GM12878 (cell line): ENCODE measurements around the gene MED13L. TPM values are rescaled to one million over a fixed set of nuclear protein-coding genes. Genes with fewer than 3 reads are reported as not detected.

Experiments used
- ATAC-seq: fragments of 200-7000 bp; cut with Tn5 transposase; 3 replicates; pipeline ENCODE4 v1.9.1; 2020; ENCODE audit warnings: mild to moderate bottlenecking, moderate library complexity
- BruUV-seq: library from RNA; stranded (reverse); fragments of 400-500 nt; replicated peaks from 2 replicates; lab custom pipeline; 2021; lab: Mats Ljungman, UMichigan
- CTCF ChIA-PET: fragments of 300-600 bp; sonication (Branson Sonifier 250); formaldehyde crosslinking; extraction: SDS; loops from one replicate; lab custom pipeline; 2021; ENCODE audit warnings: inconsistent platforms; lab: Yijun Ruan, JAX
- POLR2A ChIA-PET: fragments of 350-600 bp; formaldehyde crosslinking; extraction: SDS; loops from one replicate; lab custom pipeline; 2021; ENCODE audit warnings: inconsistent platforms; lab: Charles Lee
- RAD21 ChIA-PET: fragments of 300-600 bp; sonication (Branson Sonifier 250); formaldehyde crosslinking; loops from one replicate; lab custom pipeline; 2023; ENCODE audit warnings: antibody characterized with exemption; ENCODE audit not compliant: unreplicated experiment; lab: Charles Lee
- SMC1A ChIA-PET: fragments of 300-600 bp; sonication (Branson Sonifier 250); formaldehyde crosslinking; loops from one replicate; lab custom pipeline; 2023; ENCODE audit not compliant: unreplicated experiment, uncharacterized antibody; lab: Charles Lee
- DNase-seq: peaks from one replicate; pipeline ENCODE4 v3.0.0-alpha.2; 2011; ENCODE audit warnings: low read depth, low spot score
- FAIRE-seq: peaks from 3 replicates; lab custom pipeline; 2011; peaks lifted over from hg19 to GRCh38; lab: Jason Lieb, UNC
- H2AFZ ChIP-seq: 2 replicates; pipeline ENCODE4 v1.6.0; 2011; ENCODE audit warnings: low read depth, low read length, control low read depth; ENCODE audit not compliant: control insufficient read depth
- H3K27ac ChIP-seq: 2 replicates; pipeline ENCODE4 v1.5.1; 2011; ENCODE audit warnings: control low read depth; ENCODE audit not compliant: control insufficient read depth, insufficient read depth
- H3K27me3 ChIP-seq, 2 experiments: replicated peaks in 1 of 2; 2 replicates each; pipeline versions ENCODE4 v1.6.0 to v1.6.1; 2011; ENCODE audit warnings: low read length in 1 of 2; ENCODE audit not compliant: control insufficient read depth in 2 of 2, insufficient read depth in 2 of 2
- H3K36me3 ChIP-seq, 2 experiments: 2 replicates each; pipeline ENCODE4 v1.5.1; 2011; ENCODE audit warnings: low read length in 1 of 2; ENCODE audit not compliant: control insufficient read depth in 2 of 2, insufficient read depth in 2 of 2
- H3K4me1 ChIP-seq: 2 replicates; pipeline ENCODE4 v1.6.1; 2011; ENCODE audit warnings: mild to moderate bottlenecking, low read length, moderate library complexity, mixed read lengths; ENCODE audit not compliant: control insufficient read depth, insufficient read depth
- H3K4me2 ChIP-seq: 2 replicates; pipeline ENCODE4 v1.6.0; 2011; ENCODE audit warnings: control low read depth; ENCODE audit not compliant: control insufficient read depth, insufficient read depth
- H3K4me3 ChIP-seq: fragments of 200-600 bp; sonication (generic); 2 replicates; pipeline ENCODE4 v1.5.1; 2016
- H3K79me2 ChIP-seq: 2 replicates; pipeline ENCODE4 v1.6.0; 2011; ENCODE audit warnings: low read length; ENCODE audit not compliant: control insufficient read depth, insufficient read depth
- H3K9ac ChIP-seq: 2 replicates; pipeline ENCODE4 v1.8.0; 2011; ENCODE audit warnings: low read length, control low read depth, mixed read lengths; ENCODE audit not compliant: control insufficient read depth, insufficient read depth
- H3K9me3 ChIP-seq: replicated peaks from 3 replicates; pipeline ENCODE4 v1.5.1; 2011; ENCODE audit warnings: mild to moderate bottlenecking, low read length; ENCODE audit not compliant: control insufficient read depth, insufficient read depth
- H4K20me1 ChIP-seq: 2 replicates; pipeline ENCODE4 v1.6.0; 2011; ENCODE audit not compliant: control insufficient read depth, insufficient read depth
- CBX3 ChIP-seq: fragments of 200-600 bp; sonication (generic); IDR thresholded peaks from 2 replicates; pipeline ENCODE4 v1.6.1; 2016; ENCODE audit warnings: low read depth, borderline replicate concordance
- EZH2 ChIP-seq: IDR thresholded peaks from 2 replicates; pipeline ENCODE4 v1.6.1; 2012; ENCODE audit warnings: low read depth, mild to moderate bottlenecking, control low read depth, inconsistent platforms, low read length, borderline replicate concordance; ENCODE audit not compliant: control insufficient read depth
- IKZF2 ChIP-seq, 2 experiments: fragments of 450-650 bp; IDR thresholded peaks; 2 replicates each; pipeline ENCODE4 v1.6.1; 2017; ENCODE audit warnings: mild to moderate bottlenecking in 2 of 2, moderate library complexity in 2 of 2
- PAX8 ChIP-seq: fragments of 450-650 bp; IDR thresholded peaks from 2 replicates; pipeline ENCODE4 v1.6.1; 2017; ENCODE audit warnings: mild to moderate bottlenecking, moderate library complexity
- RELA ChIP-seq: fragments of 450-650 bp; IDR thresholded peaks from 2 replicates; pipeline ENCODE4 v1.8.0; 2014; ENCODE audit warnings: borderline replicate concordance; ENCODE audit not compliant: partially characterized antibody
- TBL1XR1 ChIP-seq: IDR thresholded peaks from 2 replicates; pipeline ENCODE4 v1.6.1; 2012; ENCODE audit warnings: low read depth, low read length, improper control_type of control experiment
- ZNF592 ChIP-seq: fragments of 450-650 bp; IDR thresholded peaks from 2 replicates; pipeline ENCODE4 v1.6.1; 2017; ENCODE audit warnings: mild to moderate bottlenecking, moderate library complexity
- in situ Hi-C: fragments of 300-500 bp; cut with MboI; formaldehyde crosslinking; loops from 9 replicates; pipeline ENCODE4 v1.14.3; 2018; ENCODE audit warnings: mixed read lengths
- intact Hi-C: fragments of 100-400 bp; cut with micrococcal nuclease; formaldehyde crosslinking; loops from one replicate; pipeline ENCODE4 v1.14.2; 2022; ENCODE audit not compliant: unreplicated experiment
- polyA plus RNA-seq, 11 experiments: library from polyadenylated mRNA; depleted of rRNA in 4 of 11; unstranded in 6 of 11; stranded (reverse) in 5 of 11; fragments of >200 nt; fragmentation: Nextera tagmentation in 4 of 11; fragmentation: Illumina TruSeq in 1 of 11; extraction: Ambion mirVana in 4 of 11; extraction: Trizol in 1 of 11; gene quantifications; 1 replicate in 1 of 11; 2 replicates in 10 of 11; pipeline versions ENCODE4 v1.2.1 to v1.2.3, GENCODE V29; 2011 to 2016; ENCODE audit warnings: inconsistent platforms in 2 of 11, missing spikeins in 2 of 11, low read depth in 1 of 11
- total RNA-seq, 4 experiments: library from RNA; depleted of rRNA in 3 of 4; stranded (reverse); fragments of >200 nt in 3 of 4; fragmentation: Illumina TruSeq in 1 of 4; extraction: Trizol in 1 of 4; gene quantifications; 2 replicates each; pipeline versions ENCODE4 v1.2.1 to v1.2.3, GENCODE V29; 2013 to 2021

MED13L gene
- total and polyA plus RNA-seq, 10 of the 15 experiments (the other 5 are each of a cell fraction or from before 2014, with no cell fraction given) = 3.7 to 30.1 (median 9.1) TPM

GRCh38 chr12:116094475-116094874 lies 183.0 kb downstream of the MED13L start:
- no TSS peak for BruUV-seq
- in situ Hi-C loops (no loop called here), intact Hi-C loops (no loop called here)
- POLR2A ChIA-PET = no interaction called here
- no peak overlapping the region for H3K4me2 ChIP-seq
- no peak overlapping the region for H3K9ac ChIP-seq
- no peaks in the 10 kb centered on the region for H3K36me3 ChIP-seq
- no peak for DNase-seq
- RAD21 ChIA-PET = no interaction called here
- H3K4me1 ChIP-seq = no peaks in the 10 kb centered on the region
- H3K4me3 ChIP-seq = no peak overlapping the region
- no peaks in the 10 kb centered on the region for H4K20me1 ChIP-seq
- TF ChIP-seq CBX3 (no peak), TBL1XR1 (no peak), RELA (no peak), IKZF2 (IDR thresholded peaks at IDR 0.05) (no peak), ZNF592 (no peak), EZH2 (no peak), PAX8 (no peak)
- SMC1A ChIA-PET = interaction anchor here (1.4 kb wide), 1 partner anchor 95 kb away, joined by 3 read pairs; no protein-coding TSS in a partner anchor
- FAIRE-seq = no peak
- H3K9me3 ChIP-seq = no peaks in the 10 kb centered on the region
- no peak overlapping the region for H2AFZ ChIP-seq
- no peak for ATAC-seq
- no peaks in the 10 kb centered on the region for H3K27me3 ChIP-seq
- no peaks in the 10 kb centered on the region for H3K79me2 ChIP-seq
- CTCF ChIA-PET = no interaction called here
- H3K27ac ChIP-seq = no peak overlapping the region
